NCI-H2171 (cell line): ENCODE measurements around the gene SPDEF.

ENCODE experiments used
- DNase-seq: peaks from one replicate; lab custom pipeline; 2025; lab: John Stamatoyannopoulos, UW

The SPDEF gene

GRCh38 chr6:34527751-34528670 is 28.1 kb downstream of the SPDEF start:
- no peak for DNase-seq

- DNase-seq = peak; percentile 93
Observed at GRCh38 chr6:34526992-34527728, 29.0 kb downstream of the SPDEF start.

GRCh38 chr6:34526241-34526972 is 29.7 kb downstream of the SPDEF start:
- no peak for DNase-seq

- DNase-seq = no peak
Observed at GRCh38 chr6:34525431-34526175, 30.5 kb downstream of the SPDEF start.

- no peak for DNase-seq
Observed at GRCh38 chr6:34524971-34525370, 31.2 kb downstream of the SPDEF start.

- DNase-seq = no peak
Observed at GRCh38 chr6:34524499-34524898, 31.6 kb downstream of the SPDEF start.

GRCh38 chr6:34523441-34524206 is 32.5 kb downstream of the SPDEF start:
- DNase-seq = no peak

- DNase-seq = no peak
Observed at GRCh38 chr6:34522761-34523160, 33.4 kb downstream of the SPDEF start.

- DNase-seq = no peak
Observed at GRCh38 chr6:34521463-34522285, 34.5 kb downstream of the SPDEF start.

GRCh38 chr6:34520645-34521462 is 35.3 kb downstream of the SPDEF start:
- DNase-seq = no peak

- no peak for DNase-seq
Observed at GRCh38 chr6:34519971-34520644, 36.0 kb downstream of the SPDEF start.

GRCh38 chr6:34518669-34519365 is 37.3 kb downstream of the SPDEF start:
- no peak for DNase-seq

GRCh38 chr6:34517966-34518365 is 38.2 kb downstream of the SPDEF start:
- no peak for DNase-seq

- DNase-seq = no peak
Observed at GRCh38 chr6:34517461-34517881, 38.7 kb downstream of the SPDEF start.

- DNase-seq = no peak
Observed at GRCh38 chr6:34516391-34517324, 39.5 kb downstream of the SPDEF start.

GRCh38 chr6:34515473-34516387 is 40.4 kb downstream of the SPDEF start:
- no peak for DNase-seq
